ENCODE data around the gene COL7A1.

DNA sequence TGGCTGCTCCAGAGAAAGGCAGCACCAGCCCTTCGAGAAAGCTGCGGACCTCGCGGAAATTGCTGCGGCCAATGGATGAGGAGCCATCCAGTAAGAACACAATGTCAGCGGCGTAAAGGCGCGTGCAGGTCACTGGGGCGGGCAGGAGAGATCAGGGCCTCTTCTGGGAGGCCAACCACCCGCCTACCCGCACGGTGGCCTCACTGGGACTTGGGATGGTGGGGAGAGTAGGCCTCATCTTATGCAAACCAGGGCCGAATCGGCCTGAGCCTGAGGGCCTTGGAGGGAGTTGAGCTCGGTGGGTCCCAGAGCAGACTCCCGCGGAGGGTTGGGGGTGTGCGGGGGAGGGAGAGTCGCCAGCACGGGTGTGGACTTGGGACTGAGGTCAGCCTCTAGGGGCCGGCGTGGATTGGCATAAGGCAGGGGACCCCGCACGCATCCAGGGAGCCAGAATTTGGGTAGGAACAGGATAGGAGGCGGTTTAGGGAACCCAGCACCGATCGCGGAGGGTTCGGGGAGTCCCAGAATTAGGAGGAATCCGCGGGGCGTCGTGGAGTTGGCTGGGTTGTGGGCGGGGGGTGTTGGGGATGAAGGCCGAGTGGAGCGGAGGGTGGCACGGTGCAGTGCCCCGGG lies 596 bp downstream of the COL7A1 start:
- TF ChIP-seq EZH2 (IDR thresholded peaks at IDR 0.05; ENCODE audit: low read depth, low read length, severe bottlenecking), result no peak
- no peak; a peak in 2 of 3 replicates for TF ChIP-seq POLR2A (IDR thresholded peaks at IDR 0.05; ENCODE audit: control extremely low read depth in 1 of 2, low read depth in 2 of 2, low read length in 2 of 2)
- TF ChIP-seq, protein P1, sequence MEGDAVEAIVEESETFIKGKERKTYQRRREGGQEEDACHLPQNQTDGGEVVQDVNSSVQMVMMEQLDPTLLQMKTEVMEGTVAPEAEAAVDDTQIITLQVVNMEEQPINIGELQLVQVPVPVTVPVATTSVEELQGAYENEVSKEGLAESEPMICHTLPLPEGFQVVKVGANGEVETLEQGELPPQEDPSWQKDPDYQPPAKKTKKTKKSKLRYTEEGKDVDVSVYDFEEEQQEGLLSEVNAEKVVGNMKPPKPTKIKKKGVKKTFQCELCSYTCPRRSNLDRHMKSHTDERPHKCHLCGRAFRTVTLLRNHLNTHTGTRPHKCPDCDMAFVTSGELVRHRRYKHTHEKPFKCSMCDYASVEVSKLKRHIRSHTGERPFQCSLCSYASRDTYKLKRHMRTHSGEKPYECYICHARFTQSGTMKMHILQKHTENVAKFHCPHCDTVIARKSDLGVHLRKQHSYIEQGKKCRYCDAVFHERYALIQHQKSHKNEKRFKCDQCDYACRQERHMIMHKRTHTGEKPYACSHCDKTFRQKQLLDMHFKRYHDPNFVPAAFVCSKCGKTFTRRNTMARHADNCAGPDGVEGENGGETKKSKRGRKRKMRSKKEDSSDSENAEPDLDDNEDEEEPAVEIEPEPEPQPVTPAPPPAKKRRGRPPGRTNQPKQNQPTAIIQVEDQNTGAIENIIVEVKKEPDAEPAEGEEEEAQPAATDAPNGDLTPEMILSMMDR (IDR thresholded peaks at IDR 0.05; ENCODE audit: control extremely low read depth in 1 of 3, insufficient read depth in 1 of 3, low read depth in 1 of 3, low read length in 3 of 3), result no peak
- TF ChIP-seq TBP (IDR thresholded peaks at IDR 0.05; ENCODE audit: low read depth, low read length), result no peak

All from H1 (cell line).